Right renal cortex interstitium (tissue), 3 donors: ENCODE data around the gene CCL8. TPM values are rescaled to one million over a fixed set of nuclear protein-coding genes. Genes with fewer than 3 reads are reported as not detected.

ENCODE experiments used
- DNase-seq, 3 donors: peaks; one replicate each; pipeline ENCODE4 v3.0.0-alpha.2; 2013; ENCODE audit warnings: low read depth in 3 of 3, low spot score in 2 of 3
- polyA plus RNA-seq, 3 donors: library from polyadenylated mRNA; unstranded; fragments of 120-200 nt; gene quantifications; one replicate each; pipeline ENCODE4 v1.2.1, GENCODE V29; 2013; ENCODE audit not compliant: insufficient read length in 3 of 3

CCL8 gene
- polyA plus RNA-seq, result under 1 TPM; 0.17 to 0.24 (median 0.22) TPM

- no peak for DNase-seq
Observed at GRCh38 chr17:34319039-34319483, at the start of gene CCL8. Gene CCL8, plus strand, starts transcription at chr17:34319435. Its CDS starts 67 bp downstream, at chr17:34319502.

DNA sequence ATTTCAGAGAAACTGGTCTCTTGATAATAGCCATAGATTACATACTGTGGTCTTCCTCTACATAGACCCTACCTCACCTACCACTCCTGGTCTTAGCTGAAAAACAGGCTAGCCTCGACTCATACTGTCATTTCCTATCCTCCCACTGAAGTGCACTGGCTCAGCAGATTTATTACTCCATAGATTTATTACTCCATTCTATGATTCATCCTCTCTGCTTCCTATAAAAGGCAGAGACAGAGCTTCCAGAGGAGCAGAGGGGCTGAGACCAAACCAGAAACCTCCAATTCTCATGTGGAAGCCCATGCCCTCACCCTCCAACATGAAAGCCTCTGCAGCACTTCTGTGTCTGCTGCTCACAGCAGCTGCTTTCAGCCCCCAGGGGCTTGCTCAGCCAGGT is 49.3 kb upstream of the CCL8 start, which contains the start of gene CCL7:
CCL7 (plus strand) TSS at position 253 of the 400 bp plus-strand sequence; CDS start at position 323, 70 bp downstream.
- DNase-seq, result no peak

DNA sequence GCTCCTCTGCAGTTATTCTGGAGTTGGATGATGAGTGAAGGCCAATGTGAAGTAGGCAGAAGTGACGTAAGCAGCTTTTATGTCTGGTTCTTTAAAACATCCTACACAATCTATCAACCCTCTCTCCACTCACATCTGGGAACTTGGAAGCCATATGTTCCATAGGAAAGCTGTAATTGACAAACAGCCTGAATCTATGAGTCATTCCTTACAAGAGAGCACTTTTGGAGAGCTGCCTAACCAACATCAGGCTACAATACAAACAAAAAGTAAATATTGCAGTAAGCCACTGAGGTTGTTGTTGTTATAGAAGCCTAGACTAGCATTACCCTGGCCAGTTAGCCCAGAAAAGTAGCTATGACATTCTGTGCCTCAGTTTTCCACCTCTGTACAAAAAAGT is 43.4 kb upstream of the CCL8 start:
- DNase-seq, result no peak

- no peak for DNase-seq
Observed at GRCh38 chr17:34276826-34277225, 42.4 kb upstream of the CCL8 start.

GRCh38 chr17:34283571-34283970 is 35.7 kb upstream of the CCL8 start:
- no peak for DNase-seq

GRCh38 chr17:34285286-34285792 is 33.9 kb upstream of the CCL8 start, which contains the start of gene CCL11:
Gene CCL11, plus strand, starts transcription at chr17:34285742. Its CDS starts 67 bp downstream, at chr17:34285809.
- peak in 2 of 3 donors; percentile 27 for DNase-seq

DNA sequence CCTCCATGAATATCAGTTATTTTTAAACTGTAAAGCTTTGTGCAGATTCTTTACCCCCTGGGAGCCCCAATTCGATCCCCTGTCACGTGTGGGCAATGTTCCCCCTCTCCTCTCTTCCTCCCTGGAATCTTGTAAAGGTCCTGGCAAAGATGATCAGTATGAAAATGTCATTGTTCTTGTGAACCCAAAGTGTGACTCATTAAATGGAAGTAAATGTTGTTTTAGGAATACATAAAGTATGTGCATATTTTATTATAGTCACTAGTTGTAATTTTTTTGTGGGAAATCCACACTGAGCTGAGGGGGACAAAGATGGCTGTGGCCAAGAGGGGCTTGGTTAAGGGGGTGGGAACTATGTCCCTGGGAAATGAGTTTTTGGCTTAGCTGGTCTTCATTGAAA is 31.4 kb upstream of the CCL8 start:
- no peak for DNase-seq

DNA sequence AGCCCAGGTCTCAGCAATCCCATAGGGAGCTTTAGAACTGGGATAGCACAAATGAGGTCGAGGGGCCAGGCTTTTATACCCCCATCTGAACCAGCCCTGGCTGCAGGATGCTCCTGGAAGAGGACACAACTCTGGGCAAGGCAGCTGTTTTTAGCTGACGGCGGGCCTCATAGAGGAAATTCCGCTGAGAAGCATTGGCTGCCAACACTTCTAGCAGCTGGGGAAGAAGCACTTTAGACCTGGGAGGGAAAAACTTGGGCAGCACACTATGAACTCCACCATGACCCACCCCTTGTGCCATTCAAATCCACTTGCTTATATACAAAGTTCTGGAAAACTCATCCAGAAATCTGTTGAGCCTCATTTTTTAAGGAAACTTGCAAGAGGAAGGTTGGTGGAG is 28.6 kb upstream of the CCL8 start:
- DNase-seq, result no peak

DNA sequence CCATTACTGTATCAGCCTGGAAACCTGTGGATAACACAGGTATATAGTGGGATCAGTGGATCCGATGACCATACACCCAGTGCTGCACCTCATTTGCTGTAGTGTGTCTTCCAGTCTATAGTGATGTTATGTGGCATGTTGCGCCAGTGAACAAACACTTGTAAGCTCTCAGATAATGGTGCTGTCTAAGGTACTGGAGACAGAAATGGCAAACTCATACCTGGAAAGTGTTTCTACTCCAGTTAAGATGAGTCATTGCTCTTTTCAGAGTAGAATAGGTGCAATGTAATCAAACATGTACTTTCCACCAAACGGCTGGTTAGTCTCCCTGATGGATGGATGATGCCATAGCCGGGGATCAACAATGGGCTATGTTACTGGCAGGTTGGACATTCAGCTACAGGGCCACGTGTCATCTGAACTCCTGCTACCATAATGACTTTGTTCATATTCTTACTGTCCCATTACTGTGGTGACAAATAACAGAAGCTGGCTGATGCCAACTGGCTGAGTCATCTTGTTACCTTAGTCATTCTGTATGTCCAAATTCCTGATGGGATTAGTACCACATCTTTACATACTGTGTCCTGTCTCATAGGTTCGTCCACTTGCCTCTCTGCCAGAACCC is 27.4 kb upstream of the CCL8 start:
- DNase-seq, result no peak

GRCh38 chr17:34299027-34299426 is 20.2 kb upstream of the CCL8 start:
- DNase-seq, result no peak

DNA sequence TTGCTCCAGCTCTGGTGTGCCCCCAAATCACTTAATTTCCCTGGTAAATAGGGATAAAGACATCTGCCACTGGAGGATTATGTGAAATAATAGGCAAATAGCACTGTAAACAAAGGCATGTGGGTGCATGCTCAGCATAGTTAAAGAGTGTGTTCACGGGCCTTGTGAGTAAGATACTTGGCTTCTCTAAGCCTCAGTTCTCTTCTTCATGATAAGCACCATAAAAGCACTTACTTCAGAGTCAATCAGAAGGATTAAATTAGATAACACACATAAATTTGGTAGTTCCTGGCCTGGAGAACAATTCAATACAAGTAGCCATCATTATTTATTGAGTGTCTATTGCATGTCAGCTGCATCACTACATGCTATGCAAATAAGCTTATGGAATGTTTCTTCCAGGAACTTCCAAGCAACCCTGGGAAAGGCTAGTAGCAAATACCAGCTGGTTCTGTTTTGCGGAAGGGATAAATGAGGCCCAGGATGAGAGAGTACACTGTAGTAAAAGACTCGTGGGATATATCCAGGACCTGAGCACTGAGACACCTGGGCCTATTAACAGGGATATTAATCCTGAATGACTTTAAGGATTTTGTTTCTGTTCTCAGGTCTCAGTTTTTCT is 19.2 kb upstream of the CCL8 start:
- DNase-seq, result no peak

GRCh38 chr17:34300652-34301370 is 18.4 kb upstream of the CCL8 start:
- DNase-seq, result no peak

DNA sequence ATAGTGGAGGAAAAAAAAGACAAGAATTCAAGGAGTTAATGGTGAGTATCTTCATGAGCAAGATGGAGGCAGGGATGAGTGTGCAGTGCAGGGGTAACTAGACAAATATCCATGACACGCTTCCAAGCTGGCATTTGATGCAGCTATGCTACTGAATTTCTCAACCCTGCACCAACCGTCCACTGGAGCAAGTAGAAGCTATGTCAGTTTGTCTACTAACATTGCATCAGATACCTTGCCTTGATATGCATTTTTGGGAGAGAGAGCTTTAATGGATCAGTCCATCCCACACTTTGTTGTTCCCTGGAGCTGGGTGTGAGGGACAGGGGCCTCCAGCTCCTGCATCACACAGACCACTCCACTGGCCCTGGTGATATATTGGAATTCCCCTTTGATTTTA is 17.2 kb upstream of the CCL8 start:
- DNase-seq, result no peak

DNA sequence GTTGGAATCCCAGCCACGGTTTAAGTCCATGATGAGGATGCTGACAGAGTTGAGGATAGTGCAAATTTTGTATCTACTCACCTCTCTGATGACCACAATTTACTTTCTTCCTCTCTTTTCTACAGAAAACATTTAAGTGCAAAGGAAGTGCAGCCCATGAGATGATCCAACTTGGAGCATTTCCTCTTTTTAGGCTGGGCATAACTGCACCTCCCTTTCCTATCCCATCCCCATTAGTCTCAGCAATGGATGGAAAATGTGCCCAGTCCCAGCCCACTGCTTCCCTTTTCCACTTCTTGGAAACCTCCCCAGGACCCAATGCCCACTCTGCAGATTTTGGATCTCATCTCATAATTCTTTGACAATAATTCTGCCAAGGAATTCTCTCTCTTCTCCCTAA is 16.6 kb upstream of the CCL8 start:
- no peak for DNase-seq

DNA sequence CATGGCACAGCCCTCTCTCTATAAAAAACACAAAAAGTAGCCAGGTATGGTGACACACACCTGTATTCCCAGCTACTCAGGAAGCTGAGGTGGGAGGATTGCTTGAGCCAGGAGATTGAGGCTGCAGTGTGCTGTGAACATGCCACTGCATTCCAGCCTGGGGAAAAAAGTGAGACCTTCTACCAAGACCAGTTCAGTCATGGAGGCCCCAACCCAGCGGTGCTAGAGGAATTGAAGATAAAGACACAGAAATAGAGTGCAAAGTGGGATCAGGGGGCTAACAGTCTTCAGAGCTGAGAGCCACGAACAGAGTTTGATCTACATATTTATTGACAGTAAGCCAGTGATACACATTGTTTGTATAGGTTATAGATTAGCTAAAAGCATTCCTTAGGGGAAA is 15.6 kb upstream of the CCL8 start:
- no peak for DNase-seq

DNA sequence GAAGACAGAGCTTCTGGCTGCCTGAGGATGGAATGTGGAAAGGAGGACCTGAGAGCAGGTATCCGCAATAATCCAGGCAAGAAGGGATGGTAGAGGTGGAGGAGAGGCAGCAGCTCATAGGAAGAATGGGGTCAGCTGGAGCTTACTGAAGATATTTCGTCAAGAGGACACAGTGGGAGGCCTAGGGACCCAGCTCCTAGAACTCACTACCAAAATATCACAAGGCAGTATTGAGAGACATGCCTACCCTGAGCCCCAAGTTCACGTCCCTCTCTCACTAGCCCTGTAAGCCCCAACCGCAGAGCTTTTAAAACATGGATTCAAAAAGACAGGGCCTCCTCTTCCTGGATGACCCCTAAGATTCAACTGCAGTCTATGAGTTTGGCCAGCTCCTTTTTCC is 14.2 kb upstream of the CCL8 start:
- DNase-seq, result no peak

- DNase-seq, result no peak
Observed at GRCh38 chr17:34305606-34306005, 13.6 kb upstream of the CCL8 start.

DNA sequence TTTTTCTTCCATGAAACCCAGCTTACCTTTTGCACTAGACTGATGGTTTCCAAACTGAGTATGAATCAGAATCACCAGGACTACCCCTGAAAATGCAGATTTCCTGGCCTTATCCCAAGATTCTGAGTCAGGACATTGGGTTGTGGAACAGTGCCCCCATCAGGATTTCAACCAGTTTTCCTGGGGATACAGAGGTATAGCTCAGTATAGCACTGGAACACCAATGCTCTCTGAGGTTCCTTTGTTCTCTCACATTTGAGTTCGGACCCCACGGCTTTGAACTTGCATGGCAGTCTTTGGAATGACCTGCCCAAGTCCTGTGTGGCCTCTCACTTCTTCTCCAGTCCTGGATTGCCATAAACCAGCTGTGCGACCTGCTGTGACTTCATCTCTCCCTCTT is 12.8 kb upstream of the CCL8 start:
- no peak for DNase-seq

- DNase-seq, result no peak
Observed at GRCh38 chr17:34307110-34307509, 12.1 kb upstream of the CCL8 start.

GRCh38 chr17:34308371-34308770 is 10.9 kb upstream of the CCL8 start:
- DNase-seq, result no peak

DNA sequence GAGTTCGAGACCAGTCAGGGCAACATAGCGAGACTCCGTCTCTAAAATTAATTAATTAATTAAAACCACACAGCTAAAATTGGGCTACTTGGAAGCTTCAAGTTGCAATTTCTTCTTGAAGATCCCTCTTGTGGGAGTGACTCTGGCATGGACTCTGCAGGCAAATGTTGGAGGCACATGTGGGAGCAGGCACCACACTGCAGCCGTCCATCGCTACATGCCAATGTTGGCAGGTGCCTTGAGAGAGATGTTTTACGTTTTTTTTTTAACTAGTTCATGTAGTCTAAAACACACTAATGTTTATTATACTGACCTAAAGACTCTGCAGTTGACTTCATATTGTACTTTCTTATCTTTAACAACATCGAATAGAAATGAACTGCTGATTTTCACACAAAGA is 7.9 kb upstream of the CCL8 start:
- no peak for DNase-seq
